SW 1271 (cell line): ENCODE data around the gene LRRC59.
A peak's percentile ranks its signal among the peaks of the same experiment; 100 is the strongest.

Experiments used
- DNase-seq, 2 experiments: peaks; one replicate each; lab custom pipeline; 2025; lab: John Stamatoyannopoulos, UW

LRRC59 gene

GRCh38 chr17:50361561-50362480 is 35.5 kb downstream of the LRRC59 start:
- DNase-seq = peak in 1 of 2 experiments; percentile 32

GRCh38 chr17:50360486-50361115 is 36.7 kb downstream of the LRRC59 start:
- DNase-seq = no peak

GRCh38 chr17:50359998-50360461 is 37.3 kb downstream of the LRRC59 start:
- DNase-seq = no peak

- no peak for DNase-seq
Observed at GRCh38 chr17:50359005-50359699, 38.2 kb downstream of the LRRC59 start.

GRCh38 chr17:50358177-50358576 is 39.1 kb downstream of the LRRC59 start:
- no peak for DNase-seq

GRCh38 chr17:50356892-50357510 is 40.3 kb downstream of the LRRC59 start:
- no peak for DNase-seq

GRCh38 chr17:50356418-50356817 is 40.9 kb downstream of the LRRC59 start:
- no peak for DNase-seq

GRCh38 chr17:50355701-50356341 is 41.5 kb downstream of the LRRC59 start:
- DNase-seq = no peak

- DNase-seq = no peak
Observed at GRCh38 chr17:50355336-50355700, 42.0 kb downstream of the LRRC59 start.

- DNase-seq = no peak
Observed at GRCh38 chr17:50354776-50355175, 42.5 kb downstream of the LRRC59 start.

GRCh38 chr17:50354198-50354597 is 43.1 kb downstream of the LRRC59 start:
- no peak for DNase-seq

GRCh38 chr17:50353600-50354195 is 43.6 kb downstream of the LRRC59 start:
- DNase-seq = no peak

- no peak for DNase-seq
Observed at GRCh38 chr17:50352693-50353599, 44.4 kb downstream of the LRRC59 start.

- no peak for DNase-seq
Observed at GRCh38 chr17:50352072-50352692, 45.1 kb downstream of the LRRC59 start.

GRCh38 chr17:50350733-50351132 is 46.6 kb downstream of the LRRC59 start:
- DNase-seq = no peak

- DNase-seq = no peak
Observed at GRCh38 chr17:50349243-50349600, 48.1 kb downstream of the LRRC59 start.

- no peak for DNase-seq
Observed at GRCh38 chr17:50348522-50349242, 48.6 kb downstream of the LRRC59 start.

- no peak for DNase-seq
Observed at GRCh38 chr17:50347894-50348291, 49.4 kb downstream of the LRRC59 start.
